Cerebellar cortex (tissue), 1 donor: Measurements from ENCODE around the gene STC2.
"Not testable (repeated sequence)": the region's sequence is repeated elsewhere in the genome, so short reads cannot be mapped to it uniquely, and the experiment has no call there.

ENCODE experiments used
- DNase-seq: peaks from one replicate; pipeline ENCODE4 v3.0.0-alpha.2; 2015; ENCODE audit warnings: low spot score

Gene STC2, protein sequence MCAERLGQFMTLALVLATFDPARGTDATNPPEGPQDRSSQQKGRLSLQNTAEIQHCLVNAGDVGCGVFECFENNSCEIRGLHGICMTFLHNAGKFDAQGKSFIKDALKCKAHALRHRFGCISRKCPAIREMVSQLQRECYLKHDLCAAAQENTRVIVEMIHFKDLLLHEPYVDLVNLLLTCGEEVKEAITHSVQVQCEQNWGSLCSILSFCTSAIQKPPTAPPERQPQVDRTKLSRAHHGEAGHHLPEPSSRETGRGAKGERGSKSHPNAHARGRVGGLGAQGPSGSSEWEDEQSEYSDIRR

DNA sequence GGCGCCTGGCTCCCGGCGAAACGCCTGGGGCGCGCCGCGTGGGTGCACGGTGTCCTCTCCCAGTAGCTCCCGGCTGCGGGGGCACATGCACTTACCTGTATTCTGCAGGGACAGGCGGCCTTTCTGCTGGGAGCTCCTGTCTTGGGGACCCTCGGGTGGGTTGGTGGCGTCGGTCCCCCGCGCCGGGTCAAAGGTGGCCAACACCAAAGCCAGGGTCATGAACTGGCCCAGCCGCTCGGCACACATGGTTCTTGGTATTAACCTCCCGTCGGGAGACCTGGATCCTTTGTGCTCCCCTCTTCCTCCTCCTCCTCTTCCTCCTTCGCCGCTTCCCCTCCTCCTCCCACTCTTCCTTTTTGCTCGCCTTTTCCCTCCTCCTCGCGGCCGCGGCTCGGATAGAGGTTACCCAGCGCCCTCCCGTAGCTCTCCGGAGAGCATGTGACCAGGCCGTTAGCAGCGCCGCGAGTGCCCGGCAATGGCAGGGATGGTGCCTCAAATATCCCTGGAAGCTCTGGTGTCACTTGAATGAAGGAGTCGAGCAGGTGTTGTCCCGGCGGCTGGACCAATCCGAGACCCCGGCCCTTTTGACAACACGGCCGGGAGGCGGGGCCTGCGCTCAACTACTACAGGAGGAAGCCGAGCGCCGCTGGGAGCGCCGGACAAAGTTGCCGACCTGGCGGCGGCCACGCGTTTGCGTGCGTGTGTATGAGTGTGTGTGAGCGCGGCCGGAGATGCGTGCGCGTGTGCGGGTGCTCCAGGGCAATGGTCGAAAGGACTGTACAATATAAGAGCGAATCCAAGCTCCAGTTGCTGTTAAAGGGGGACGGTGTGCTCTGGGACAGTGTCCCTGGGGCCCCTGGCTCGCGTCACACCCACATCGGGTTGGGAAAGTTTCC is at the start of gene STC2:
STC2 (minus strand) TSS at position 467 of the 896 bp plus-strand sequence; CDS start at position 246, 221 bp downstream.
- DNase-seq, result peak; percentile 7

DNA sequence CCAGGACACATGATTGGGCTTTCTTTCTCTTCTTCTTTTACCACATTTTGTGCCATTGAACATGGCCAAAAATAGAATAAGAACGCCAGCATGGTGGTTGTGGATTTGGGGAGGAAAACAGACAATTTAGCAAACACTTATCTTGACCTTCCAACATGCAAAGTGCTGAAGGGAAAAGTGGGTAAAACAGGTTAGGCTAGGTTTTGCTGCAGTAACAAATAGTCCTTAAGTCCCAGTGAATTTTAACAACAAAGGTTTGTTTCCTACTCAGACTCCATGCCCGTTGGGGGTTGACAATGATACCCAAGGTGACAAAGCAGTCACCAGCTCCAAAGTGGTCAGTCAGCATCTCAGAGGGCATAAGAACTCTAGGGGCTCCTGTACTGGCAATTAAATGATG is 43.2 kb upstream of the STC2 start:
- no peak for DNase-seq

DNA sequence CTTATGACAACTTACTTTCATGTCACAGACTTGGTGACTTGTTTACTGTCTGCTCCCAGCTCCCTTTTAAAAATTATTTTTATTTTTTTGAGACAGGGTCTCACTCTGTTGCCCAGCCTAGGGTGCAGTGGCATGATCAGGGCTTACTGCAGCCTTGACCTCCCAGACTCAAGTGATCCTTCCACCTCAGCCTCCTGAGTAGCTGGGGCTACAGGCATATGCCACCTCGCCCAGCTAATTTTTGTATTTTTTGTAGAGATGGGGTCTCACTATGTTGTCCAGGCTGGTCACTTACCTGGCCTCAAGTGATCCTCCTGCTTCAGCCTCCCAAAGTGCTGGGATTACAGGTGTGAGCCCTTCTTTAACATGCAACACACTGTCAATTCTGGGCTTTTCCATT is 35.2 kb upstream of the STC2 start:
- DNase-seq, result not testable (repeated sequence)

DNA sequence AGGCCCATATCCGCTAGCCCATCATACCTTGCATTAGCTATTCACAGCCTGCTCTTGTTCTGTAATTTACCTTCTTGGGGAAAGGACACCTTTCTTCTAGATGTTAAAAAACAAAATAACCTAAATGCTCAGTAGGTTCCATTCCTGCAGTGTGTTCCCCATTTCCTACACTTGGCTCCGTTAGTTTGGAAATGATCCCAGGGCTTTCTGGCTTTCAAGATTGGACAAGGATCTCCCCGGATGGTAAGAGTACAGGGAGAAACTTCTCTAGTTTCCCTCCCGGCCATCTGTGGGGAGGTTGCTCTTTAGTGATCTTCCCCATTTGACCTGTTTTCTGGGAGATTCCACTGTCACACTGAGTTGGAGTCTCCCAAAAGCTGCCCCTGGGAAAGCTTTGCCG is 27.3 kb upstream of the STC2 start:
- DNase-seq, result peak; percentile 19

DNA sequence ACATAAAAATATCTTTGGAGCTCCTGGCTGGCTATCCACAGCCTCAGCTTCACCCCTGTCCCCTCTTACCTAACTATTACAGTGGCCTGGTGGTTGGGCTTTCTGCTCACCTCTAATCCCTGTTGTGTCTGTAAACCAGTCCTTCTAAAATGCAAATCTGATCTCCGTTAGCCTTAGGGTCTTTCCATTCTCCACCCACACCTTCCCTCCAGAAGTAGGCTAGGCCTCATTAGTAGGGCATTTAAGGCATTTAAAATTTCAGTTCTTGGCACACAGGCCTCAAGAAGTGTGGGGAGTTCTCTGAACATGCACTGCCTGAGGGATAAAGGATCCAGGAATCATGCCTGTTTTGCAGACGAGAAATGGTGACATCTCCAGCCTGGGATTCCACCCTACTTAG is 26.4 kb upstream of the STC2 start:
- DNase-seq, result no peak

DNA sequence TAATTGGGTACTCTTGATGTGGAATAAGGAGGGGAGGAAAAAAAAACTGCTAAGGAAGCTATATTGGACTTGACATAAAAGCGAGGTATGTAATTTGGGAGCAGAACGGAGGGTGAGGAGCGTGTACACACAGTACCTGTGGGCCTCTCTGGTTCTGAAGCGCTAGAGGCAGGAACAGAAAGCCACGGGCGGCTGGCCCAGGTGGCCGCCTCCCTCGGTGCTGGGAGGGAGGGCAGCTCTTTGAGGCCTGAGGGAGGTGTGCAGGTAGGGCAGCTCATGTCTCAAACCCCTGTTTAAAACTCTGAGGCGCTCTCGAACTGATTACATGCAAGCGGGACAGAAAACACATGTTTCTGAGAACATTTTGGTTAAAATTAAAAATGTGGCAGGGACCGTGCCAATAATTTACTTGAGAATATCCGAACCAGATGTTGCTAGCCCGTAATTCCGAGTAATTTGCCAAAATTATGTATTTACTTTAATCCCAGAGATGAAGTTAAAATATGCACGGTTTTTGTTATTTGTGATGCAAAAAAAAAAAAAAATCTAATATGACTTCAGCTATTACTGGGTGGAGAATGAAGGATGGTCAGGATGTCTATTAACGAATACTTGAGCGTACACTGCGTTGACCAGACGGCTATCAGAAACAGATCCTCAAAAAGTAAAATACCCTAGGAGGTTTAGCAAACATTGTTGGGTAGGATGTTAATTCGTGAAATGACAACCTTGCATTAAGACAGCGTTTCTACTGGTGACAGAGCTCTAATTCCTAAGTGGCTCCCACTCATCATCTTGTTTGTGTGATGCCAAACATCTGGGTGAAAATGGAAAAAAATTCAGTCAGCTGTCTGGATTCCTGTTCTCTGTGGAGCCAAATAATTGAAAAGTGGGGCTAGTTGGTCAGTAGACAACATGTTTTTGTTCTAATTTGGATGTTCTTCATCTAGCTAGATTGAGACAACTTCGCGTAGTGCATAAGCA is 24.4 kb upstream of the STC2 start:
- no peak for DNase-seq

DNA sequence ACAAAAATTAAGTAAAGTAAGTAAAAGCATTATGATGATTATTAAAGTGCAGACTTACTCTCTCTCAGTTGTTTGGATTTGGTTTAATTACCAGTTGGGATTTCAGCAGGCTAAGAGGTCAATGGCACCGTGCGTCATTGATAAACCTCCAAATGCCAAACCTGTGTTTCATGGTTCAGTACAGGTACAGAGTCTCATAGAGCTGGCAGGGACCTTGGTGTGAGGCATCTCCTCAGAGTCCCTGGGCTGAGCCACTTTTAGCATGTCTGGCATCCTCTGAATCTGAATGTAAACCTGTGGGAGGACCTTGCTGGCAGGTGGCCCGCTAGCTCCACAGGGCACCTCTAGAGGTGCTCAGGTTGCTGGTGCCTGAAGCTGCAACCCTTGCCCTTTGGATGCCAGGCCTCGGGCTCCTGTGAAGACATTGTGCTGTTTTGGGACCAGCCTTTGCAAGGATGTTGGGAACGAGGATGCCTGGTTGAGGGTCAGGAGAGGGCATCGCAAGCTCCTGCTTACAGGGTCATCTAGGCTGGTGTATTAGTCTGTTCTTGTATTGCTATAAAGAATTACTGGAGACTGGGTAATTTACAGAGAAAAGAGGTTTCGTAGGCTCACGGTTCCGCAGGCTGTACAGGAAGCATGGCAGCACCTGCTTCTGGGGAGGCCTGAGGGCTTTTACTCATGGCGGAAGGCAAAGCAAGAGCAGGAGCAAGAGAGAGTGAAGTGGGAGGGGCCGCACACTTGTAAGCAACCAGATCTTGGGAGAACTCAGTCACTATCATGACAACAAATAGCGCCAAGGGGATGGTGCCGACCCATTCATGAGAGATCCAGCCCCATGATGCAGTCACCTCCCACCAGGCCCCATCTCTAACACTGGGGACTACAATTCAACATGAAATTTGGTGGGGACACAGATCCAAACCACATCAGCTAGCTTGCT is 14.9 kb upstream of the STC2 start:
- DNase-seq, result no peak

DNA sequence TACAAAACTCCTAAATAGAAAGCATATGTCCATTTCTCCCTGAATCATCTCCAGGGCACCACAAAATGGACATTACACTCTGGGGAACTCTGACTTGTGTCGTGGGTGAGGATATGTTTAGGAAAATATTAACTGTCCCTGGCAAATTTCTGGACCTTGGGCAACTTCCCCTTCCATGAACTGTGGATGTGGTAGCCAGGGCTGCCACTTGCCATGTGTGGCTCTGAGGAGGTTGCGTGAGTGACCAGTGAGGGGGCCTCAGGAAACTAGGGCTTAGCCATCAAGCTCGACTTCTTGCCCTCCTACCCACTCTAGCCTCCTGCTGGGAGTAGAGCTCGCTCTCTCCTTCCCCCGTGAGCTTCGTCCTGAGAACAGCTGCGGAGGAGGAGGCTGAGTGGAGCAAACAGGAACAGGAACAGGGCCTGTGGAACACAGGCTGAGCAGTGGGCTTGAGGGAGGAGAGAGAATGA is 13.8 kb upstream of the STC2 start:
- DNase-seq, result no peak

DNA sequence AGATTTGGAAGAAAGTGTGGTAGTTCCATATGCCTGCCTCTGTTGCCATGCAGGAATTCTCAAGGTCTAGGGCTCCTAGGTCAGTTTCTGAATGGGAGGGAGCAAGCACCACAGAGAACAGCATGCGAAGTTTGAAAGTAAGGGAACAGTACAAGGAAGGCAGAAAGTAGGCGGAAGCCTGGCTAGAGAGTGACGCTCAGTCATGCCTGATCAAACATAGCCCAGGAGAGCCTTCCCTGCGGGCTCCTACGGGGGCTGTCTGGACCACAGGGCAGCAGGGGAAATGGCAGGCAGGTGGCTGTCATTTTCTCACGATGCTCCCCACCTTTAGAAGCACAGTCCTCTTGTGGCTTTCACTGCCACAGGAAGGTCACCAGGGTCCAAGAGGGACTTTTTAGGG is 12.8 kb upstream of the STC2 start:
- DNase-seq, result no peak

DNA sequence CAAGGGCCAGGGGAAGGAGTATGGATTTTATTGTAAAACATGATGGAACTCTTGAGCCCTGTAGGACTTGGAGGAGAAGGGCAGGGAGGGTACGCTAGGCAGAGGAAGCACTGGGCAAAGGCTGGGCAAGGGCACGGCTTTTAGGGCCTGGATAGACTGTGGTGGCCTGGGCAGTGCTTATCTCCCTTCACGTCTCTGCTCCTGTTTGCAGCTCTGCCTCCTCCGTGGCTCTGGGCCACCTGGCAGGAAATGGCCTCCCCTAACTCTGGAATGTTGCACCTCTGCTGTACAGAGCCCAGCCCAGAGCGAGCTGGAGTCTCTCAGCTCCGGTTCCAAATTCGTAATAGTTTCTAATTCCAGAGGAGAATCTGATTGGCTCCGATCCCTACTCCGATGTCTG is 12.2 kb upstream of the STC2 start:
- no peak for DNase-seq

DNA sequence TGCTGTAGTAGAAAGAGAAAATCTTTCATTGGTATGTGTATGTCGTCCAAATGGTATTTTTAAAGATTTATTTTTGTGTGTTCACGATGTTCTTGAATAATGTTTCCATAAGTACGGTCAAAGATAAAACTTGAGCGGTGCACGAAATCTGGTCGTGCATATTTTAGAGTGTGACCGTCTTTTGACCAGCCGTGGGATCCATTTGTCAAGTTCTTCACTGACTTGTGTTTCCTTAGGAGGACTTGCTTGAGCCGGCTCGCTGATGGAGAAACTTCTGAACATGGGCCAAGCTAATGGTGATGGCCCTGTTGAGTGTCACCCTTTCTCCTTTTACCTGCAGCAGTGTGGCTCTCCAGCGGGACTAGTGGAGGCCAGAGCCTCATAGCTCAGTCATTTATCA is 11.1 kb upstream of the STC2 start:
- DNase-seq, result no peak

DNA sequence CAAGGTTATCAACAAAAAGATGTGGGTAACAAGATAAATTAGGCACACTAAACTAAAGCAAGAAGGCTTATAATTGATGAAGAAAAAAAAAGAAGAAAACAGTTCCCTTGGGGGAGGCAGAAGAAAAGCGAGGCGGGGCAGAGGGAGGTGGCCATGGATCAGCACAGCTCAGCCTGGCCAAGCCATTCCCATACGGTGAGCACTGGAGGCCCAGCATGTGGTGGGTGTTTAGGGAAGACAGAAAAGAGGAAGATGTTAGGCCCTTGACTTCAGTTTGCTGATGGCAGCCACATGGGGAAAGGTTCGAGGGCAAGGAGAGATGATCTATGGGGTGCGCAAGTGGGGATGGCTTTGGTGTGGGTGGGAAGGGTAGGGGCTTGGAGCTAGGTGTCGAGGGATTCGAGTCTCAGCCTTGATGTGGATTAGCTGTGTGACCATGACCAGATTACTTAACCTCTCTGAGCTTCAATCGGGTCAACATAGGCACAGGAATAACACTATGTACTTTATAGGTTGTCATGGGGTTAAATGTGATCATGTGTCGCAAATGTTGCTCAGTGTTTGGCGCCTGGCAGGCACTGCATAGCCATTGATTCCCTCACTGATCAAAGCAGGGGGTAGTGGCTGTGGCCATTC is 10.3 kb upstream of the STC2 start:
- DNase-seq, result no peak

DNA sequence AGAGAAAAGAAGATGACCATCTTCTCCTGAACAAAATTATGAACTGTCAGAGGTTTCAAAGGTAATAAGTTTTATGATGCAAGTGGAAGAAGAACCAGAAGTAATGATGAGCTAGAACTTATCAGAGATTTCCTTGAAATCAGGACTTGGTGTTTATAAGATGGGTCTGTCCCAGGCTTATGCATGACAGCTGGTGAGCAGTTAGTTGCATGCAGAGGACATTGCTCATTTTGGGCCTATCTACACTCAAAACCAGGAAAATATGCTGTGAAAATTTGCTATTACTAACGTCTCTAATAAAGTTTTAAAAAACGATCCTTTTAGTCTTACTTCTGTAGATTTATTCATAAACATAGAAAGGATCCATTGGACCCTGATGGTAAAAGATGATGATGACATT is 6.6 kb upstream of the STC2 start:
- no peak for DNase-seq

DNA sequence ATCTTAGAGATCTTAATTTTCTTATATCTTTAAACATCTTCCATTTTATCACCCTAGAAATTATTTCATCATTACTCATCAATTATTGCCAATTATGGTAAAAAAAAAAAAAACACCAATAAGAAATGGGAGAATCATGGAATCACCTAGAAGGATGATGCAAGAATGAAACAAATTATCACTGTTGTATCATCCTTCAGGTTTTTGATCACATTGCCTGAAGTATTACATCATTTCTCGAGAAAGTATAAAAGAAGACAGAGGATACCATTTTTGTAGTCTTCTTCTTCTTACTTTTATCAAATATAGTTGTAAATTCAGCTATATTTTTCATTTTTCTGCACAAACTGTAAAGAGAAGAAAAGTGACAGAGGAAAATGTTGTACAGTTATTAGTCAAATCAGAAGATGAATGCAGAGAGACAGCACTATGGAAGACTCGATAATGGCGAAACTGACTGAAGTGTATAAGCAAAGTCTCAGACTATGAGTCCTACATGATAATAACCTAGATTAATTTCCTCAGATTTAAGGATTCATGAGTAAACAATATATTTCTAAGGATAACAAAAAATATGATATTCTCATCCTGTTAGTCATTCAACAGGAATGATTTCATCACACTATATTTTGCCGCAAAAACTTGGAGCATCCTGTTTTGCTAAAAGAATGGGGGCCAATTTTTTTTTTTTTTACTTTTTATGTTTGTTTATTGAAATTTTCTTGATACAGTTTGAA is 5.9 kb upstream of the STC2 start:
- no peak for DNase-seq

DNA sequence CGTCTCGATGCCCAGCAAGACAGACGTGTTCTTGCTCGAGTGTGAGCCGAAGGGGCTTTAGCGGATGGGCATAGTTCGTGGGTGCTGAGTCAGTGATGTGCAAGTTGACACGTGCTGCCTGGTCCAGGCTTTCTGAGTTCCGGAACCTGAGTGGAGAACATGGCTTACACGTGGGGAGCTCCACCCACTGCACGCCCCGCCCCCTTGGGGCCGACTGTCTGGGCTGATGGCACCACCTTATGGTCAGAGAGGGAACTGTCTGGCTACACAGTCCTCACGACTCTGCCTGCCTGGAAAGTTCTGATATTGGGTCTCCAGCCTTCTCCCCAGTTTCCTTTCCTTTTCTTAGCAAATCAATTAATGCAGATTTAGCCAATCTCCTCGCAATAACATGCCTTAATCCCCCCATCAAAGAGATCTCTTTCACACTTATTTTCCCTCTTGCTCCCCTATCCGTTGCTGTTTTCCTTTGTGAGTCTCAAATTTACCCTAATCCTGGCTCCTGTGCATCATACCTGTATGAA is 3.8 kb upstream of the STC2 start:
- DNase-seq, result peak; percentile 53

DNA sequence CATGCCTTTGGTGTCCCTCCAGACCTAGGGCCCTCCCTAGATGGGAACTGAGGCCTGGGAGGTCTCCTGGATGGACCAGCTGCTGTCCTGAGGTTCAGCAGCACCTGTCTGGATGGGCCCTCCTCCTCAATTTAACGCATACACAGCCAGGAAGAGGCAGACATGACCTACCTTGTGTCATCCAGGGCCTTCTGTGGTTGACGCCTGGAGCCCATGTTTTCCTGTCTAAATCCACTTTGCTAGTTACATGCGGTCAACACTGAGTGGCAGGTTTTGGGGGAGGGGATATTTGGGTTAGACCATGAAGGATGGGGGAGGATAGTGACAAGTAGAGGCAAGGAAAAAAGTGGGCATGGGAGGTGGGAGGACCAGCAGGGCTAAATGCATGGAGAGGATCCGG is 3.1 kb upstream of the STC2 start:
- DNase-seq, result no peak

DNA sequence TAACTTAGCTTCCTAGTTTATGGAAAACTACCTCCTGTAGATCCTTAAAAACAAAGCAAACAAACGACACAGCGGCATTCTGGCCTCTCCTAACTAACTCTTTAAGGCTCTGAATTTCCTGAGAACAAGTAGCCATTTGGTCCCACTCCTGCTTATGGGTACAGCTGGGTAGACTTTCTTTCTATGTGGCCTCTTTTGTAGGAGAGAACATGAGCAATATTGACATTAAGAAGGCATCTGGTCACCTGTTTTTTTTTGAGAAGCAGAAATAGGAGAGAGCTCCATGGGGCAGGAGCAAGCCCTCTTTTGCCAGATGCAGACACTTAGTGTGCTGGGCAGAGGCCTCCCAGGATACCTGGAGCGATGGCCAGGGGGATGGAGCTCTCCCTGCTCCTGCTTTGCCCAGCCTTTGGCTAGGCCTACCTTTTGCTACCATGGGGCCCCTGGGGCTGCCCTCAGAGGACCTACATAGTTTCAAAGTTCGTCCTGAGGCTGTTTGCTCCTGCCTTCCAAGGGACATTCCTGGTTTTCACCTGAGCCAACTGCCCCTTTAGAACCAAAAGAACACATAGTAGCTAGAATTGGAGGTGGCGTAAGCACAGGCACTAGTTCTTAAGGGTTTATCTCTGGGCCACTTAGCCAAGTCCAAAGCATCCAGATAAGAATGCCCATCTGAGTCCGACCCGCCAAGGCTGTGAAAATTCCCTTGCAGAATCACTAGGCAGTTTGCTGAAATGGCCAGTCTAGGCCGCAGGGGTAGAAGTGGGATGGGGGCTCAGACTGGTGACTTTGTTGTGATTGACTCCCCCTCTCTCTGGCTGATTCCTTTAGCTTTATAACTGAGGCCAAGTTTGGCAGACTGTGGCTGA is 2.4 kb upstream of the STC2 start:
- DNase-seq, result no peak
